HG03039 (cell line): ENCODE data around the gene CDH22.

Source experiments
- ATAC-seq: cut with Tn5 transposase; IDR thresholded peaks from one replicate; pipeline ENCODE4 v1.9.1; 2021; ENCODE audit warnings: mild to moderate bottlenecking, moderate library complexity; ENCODE audit not compliant: unreplicated experiment

Gene CDH22

DNA sequence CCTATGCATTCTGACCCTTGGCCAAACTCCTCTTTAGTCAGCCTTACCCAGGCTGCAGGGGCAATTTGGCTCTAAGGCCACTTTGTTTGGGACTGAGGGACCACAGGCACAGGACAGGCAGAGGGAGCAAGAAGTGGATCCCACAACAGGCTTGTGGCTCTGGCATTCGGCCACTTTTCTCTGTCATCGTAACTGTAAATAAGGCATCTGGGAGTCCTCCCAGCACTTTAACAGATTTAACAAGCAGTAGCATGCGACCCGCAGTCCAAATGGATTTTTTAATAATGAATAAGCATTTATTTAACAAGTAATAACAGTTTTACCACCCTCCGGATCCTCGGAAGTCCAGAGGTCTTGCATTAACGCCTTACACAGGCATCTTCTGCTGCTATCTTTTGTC lies 16.1 kb upstream of the CDH22 start:
- ATAC-seq: no peak

DNA sequence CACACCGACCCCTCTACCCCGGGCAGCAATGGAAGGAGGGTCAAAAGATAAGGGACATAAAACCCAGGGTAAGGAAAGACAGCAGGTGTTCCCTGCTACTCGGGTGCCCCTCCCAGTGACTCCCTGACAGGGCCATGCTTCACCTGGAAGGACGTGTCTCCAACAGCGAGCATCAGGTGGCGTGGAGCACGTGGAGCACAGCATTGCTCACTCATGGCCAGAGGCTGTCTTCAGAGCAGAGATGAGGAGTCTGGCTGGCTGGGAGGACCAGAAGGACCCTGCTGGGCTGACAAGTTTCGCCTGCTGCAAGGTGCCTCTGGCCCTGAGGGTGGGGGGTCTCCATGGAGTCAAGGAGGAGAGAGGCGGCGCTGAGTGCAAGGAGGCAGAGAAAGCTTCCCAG lies 15.3 kb upstream of the CDH22 start:
- ATAC-seq: no peak

DNA sequence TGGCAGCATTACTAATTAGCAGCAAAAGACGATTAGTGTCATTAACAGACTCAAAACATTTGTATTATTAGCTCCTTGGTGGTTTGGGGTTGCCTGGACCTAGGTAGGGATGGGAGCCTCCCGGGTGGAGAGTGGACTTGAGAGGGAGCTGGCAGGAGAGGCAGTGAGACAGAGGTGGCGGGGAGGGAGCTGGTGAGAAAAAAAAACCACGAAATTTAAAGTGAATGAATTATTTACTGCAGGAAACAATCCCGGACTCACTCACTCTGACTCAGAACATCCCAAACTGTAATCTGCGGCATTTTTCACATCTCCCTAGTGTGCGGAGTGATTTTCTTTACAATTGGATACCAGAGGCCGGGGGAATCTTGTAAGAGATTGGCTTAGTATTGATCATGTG lies 14.3 kb upstream of the CDH22 start:
- no peak for ATAC-seq

DNA sequence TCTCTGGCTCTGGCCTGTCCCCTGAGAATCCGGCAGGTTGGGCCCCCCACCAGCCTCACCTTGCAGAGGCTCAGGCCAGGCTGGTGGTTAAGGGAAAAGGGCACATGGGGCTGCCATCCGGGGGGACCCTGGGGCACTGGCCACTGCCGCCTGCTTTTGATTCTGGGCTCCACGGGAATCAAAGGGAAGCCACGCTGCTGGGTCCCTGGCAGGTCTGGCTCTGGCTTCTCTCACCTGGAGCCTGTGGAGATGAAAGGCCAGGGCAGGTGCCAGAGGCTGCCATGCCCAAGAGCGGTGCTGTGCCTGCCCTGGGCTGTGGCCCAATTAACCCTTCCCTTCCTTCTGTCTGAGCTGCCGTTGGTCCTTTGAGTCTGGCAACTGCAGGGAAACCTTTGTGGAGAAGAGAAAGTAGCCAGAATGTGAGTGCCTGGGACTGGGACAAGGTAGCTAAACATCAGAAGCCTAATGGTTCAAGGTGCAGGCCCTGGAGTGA lies 9.4 kb upstream of the CDH22 start:
- ATAC-seq: no peak

DNA sequence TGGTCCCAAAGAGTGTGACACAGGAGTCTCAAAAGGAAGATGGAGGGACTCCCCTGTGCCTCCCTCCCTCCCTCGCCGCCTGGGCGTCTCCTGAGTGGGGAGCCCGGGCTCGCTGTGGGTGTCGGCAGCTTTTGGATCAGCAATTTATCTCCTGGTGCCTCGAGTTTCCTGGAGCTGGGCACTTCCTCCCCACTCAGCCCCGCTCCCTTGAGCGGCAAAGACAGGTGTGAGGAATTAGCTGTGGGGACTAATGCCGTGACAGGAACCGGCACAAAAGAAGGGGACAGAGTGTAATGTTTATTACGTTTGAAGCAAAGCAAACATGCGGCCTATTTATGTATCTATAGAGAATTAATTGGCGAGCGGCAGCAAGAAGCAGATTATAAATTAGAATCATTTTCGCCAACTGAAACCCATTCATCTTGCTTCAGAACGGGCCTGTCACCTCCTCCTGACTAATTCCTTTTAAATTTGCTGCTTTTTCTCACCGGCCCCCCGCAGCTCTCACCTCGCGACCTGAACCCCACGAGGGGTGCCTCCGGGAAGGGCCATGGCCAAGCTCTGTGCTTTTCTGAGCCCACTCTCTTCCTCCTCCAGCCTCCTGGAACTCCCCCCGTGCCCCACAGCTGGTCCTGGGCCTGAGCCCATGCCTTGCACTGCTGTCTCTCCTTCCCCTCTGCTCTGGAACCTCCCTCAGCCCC lies 8.8 kb upstream of the CDH22 start:
- no peak for ATAC-seq

DNA sequence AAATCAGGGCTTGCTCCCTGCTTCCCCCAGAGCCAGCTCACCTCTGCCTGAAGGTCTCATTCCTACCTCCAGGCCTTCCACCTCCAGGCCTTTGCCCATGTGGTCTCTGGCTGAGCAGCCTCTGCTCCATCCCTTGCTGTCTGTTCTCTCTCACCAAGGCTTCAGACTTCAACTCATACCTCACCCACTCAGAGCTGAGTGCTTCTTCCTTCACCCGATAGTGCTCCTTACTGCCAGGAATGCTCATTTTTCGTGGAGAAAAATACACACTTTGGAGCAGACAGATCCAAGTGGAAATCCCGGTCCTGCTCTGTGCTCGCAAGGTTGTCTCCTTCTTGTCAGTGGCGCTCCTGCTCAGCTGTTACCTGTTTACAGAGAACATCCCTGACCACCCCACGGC lies 7.0 kb upstream of the CDH22 start:
- no peak for ATAC-seq

DNA sequence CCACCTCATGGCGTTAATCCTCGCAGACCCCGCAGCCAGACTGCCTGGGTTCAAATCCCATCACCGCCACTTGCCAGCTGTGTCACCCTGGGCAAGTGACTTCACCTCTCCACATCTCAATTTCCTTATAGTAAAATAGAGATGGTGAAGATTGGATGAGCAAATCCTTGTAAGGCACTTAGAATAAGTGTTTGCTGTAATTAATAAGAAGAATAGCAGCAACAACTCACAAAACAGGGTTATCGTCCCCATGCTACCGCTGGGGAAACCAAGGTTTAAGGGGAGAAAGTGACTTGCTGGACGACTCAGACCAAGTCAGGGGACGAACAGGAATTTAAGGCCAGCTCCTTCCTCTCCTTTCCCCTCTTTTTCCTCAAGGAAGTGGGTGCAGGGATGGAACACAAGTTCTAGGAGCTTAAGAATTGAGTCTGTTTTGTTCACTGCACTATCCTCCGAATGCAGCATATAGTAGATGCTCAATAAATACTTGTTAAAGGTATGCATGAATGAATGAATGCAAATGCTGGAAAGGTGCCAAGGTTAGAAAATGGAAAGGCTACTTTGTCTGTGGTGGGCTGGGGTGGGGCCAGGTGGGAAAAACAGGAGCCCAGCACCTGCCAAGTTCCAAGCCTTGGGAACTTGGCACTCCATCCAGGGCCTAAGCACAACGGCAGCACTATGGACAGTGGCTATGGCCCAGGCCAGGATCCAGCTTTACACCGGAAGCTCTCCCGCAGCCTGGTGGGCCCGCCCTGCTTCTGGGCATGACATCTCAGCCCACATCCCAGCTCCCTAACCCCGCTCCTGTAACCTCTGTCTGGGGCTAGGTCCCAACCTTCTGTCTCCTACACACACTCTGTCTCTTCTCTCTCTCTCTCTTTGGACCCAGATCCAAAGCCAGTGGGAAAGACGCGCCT lies 4.9 kb upstream of the CDH22 start:
- ATAC-seq: no peak

DNA sequence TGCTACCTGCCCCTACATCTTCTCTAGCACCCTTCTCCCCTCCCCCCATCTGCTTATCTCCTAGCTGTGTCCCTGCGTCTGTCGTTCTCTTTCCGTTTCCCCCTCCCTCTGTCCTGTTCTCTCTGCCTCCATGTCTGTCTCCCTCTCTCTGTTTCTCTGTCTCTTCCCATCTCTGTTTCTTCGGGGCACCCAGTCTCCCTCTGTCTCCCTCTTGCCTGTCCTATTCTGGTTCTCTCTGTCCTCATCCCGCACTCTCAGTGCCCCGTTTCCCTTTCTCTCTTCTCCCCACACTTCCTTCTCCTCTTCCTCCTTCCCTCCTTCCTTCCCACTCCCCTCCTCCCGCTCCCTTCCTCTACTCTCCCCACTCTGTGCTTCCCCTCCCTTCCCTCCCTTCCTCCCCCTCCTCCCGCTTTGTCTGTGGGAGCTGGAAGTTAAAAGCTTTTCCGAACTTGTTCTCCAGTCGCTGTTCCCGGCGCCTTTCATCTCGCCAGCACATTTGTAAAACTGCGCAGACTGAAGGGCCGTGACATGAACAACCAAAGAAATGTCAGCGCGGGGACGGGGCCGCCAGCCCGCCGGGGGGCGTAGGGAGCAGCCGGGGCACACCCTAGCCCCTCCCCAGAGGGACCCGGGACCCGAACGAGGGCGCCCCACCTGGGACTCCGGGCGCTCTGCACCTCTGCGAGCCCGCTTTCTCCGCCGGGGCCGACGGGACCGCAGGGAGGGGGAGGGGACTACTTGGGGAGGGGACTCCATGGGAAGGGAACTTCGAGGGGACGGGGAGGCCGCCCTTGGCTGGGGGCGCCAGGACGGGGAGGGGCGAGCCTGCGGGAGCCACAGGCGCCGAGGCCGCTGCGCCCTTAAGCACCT lies 4.0 kb upstream of the CDH22 start:
- ATAC-seq: no peak

DNA sequence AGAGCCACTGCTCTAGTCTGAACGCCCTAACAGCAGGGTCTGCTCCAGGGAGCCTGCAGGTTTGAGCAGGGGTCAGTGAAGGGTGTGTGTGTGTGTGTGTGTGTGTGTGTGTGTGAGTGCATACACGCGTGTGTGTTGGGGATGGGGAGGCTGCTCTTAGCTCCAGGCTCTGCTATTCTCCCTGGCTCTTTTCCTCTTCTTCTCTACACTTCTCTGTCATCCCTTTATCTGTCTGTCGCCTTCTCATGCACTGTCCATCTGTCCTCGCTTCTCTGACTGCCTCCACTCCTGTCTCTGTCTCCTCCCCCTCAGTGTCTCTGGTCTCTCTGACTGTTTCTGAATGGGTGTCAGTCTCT lies 3.4 kb upstream of the CDH22 start:
- ATAC-seq: no peak

DNA sequence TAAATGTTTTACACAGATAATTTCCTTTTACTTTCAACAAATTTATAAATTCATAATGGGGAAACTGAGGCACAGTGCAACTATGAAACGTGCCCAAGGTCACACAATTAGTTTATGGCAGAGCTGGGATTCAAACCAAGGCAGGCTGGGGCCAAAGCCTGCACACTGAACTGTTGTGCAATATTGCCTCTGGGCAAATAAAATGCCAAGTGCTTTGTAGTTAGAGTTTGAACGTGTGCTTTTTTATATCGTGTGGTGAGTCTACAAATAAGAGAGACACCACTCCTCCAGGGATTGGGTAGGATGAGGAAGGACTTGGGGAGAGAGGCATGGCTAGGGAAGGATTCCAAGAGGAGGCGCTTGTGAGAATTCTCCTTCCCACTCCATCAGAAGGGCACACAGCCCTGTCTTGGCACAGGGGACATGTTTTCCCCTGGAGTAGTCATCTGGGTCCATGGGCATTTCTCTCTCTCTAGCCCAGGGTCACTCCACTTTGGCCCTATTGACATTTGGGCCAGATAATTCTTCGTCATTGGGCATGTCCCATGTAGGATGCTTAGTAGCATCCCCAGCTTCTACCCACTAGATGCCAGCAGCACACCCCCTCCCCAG lies 2.8 kb upstream of the CDH22 start:
- no peak for ATAC-seq

DNA sequence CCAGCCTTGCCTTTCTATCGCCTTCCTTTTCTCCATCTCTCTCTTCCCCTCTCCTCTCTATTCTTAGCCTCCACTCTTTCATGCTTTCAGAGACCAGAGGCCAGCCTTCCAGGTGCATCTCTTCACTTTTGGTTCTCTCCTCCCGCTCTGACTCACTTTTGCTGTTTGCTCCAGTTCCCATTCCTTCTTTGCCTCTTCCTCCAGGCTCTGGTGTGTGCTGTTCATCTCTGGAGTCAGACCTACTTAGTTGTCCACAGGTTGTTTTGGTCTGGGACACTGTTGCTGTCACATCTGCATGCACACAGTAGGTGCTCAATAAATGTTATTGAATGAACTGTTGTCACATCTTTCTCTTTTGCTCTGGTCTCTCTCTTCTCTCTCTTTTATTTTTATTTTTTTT lies 1.6 kb upstream of the CDH22 start:
- no peak for ATAC-seq

DNA sequence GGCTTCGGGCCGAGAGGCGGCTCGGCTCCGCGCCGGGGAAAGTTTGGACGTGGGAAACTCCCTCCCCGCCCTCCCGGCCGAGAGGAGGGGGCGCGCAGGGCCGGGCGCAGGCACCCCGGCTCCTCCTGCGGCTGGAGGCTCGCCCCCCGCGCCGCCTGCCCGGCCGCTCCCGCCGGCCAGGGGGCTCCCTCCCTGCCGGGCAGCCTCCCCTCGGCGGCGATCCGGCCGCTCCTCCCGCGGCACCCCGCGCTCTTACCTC lies 370 bp downstream of the CDH22 start:
- ATAC-seq: no peak

DNA sequence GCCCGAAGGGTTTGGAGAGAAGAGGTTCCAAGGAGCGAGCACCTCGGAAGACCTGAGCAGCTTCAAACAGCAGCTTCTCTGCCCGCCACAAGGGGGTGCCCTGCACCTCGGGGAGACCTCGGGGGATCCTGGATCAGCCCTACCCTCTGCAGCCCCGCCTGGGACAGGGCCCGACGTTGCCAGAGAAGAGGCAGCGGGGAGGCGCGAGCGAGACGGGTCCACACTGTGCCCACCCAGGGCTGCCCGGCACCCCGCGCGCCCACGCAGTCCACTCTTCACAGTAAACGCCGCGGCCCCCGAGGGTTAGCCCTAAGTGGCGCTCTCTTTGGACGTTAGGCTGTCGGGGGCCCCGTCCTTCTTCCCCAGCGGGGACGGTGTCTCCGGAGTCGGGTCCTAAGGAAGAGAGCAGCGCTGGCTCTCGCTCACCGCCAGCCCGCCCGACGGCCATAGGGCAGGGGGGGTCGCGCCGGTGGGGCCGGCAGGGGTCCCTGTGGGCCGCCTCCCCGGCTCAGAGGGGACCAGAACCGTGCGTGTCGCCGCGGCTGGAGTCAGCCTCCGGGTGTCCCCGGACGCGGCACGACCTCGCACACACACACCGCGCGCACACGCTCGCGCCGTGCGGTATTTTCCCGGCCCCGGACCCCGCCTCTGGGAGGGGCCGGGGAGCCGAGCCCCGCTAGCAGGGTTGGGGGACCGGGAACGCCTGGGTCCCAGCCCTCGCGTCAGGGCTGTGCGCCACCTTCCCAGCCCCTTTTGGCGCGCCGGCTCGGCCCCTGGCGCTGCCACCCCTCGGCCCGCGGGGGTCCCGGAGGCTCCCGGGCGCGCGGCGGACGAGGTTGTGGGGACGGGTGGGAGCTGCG lies 929 bp downstream of the CDH22 start:
- no peak for ATAC-seq

DNA sequence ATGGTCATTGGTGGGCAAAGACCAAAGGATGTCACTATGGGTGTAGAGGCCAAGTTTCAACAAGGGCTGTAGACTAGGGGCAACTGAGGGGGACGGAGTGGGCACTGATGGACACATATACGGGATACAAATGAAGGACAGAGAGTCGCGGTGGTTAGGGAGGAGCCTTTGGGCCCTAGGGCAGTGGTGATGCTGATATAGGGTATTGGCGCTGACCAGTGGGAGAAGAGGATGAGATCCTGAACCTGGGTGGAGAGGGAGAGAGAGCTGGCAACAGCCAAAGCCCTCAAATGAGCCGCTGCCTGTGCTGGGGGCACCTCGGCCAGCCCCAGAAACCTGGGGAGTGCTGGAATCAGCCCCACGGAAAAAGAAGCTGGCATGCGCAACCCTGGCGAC lies 1.6 kb downstream of the CDH22 start:
- ATAC-seq: no peak

DNA sequence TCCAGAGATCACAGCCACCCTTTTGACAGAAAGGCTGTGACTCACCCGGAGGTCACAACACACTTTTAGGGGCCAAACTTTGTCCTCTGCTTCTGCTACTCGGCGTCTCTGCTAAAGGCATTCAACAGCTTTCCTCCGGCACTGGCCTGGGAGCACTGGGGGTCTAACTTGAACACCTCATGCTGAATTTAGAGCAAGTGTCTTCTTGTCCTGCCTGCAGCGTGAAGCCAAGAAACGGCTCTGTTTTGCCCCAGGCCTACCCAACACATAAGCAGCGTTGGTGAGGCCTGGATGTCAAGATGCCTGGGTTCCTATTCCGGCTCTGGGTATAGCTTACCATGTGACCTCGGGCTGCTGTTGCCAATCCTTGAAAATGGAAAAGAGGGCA lies 2.3 kb downstream of the CDH22 start:
- no peak for ATAC-seq

DNA sequence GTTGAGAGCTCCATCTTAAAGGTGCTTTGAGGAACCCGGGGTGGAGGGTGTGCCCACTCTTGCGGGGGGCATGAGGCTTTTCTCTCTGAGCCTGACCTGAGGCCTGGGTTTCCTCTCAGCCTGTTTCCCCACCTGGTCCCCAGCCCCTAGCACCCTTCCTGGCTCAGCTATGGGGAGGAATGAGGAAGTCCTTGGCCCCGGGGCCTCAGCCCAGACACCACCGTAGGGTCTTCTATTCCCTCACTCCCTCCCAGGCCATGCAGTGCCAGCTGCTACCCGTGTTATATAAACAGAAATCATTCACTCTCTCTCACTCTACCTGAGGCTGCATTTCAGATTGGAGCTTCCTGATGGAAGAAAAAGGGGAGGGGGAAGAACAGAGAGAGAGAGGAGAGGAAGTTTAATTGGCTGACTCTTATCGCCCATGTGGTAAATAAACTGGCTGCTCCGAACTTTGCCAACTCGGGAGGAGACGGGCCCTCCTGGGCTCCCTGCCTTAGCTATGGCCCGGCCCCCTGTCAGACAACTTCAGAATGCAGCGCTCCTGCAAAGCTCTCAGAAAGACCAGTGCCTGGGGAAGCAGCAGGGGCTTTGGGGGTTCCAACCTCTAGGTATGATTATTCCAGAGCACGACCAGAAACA lies 2.8 kb downstream of the CDH22 start:
- no peak for ATAC-seq

DNA sequence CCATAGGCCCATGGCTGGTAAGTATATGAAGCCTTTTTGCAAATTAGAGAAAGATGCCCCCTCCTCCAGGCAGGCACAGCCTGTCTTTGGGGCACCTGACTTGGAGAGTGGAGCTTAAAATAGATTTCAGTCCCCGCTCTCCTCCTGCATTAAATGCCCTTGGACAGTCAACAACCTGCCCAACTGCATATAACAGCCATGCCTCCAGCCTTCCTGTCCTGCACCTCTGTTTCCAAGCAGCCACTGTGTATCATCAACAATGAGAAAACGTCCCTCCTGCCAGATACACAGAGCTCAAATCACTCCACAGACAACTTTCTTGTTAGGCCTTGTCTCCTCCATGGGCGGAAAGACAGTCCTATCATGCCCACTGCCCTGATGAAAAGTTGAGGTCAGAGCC lies 3.4 kb downstream of the CDH22 start:
- no peak for ATAC-seq

DNA sequence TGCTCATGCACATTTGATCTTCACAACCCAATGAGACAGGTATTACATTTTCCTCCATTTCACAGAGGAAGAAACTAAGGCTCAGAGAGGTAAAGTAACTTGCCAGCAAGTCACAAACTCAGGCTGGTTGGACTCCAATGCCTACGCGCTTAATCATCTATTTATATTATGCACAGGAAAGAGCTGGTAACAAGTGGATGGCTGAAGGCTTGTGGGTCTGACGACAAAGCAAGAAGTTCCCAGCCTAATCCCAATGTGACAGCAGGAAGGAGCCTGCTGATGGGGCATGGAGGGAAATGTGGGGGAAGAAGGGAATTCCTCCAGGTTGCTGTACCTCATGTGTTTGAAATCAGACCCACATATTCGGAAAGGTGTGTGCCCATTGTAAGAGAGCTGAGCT lies 3.9 kb downstream of the CDH22 start:
- no peak for ATAC-seq

DNA sequence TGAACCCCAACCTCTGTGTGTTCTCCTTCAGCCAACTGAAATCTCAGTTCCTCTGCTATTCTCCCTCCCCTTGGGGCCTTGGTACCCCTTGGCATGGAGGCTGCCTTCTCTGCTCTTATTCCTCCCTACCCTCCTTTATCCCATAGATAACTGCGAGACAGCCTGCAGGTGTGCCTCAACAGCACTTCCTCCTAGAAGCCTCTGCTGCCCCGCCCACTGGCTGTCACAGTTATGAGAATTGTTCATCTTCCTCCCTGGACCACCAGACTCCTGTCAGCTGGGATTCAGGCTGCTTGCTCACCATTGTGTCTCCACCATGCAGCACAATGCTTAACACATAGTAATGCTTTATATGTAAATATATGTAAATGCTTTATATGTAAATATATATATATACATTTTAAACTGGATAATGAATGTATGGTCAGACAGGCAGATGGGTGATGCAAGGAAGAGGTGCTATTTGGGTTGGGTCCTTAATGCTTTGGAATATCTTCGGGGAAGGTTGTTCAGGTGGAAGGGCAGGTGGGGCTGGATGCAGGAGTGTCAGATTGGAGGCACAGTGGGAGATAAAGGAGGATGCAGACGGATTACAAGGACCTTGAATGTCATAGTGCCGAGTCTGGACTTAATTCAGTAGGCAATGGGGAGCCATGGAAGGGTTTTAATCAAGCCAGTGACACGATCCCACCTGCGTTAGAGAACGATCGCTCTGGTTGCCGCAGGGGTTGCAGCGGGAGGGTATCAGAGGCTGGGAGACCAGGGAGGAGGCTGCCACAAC lies 4.9 kb downstream of the CDH22 start:
- no peak for ATAC-seq
